Upper lobe of right lung (tissue), 1 donor: ENCODE results near the gene GPR78. TPM values are rescaled to one million over a fixed set of nuclear protein-coding genes. Genes with fewer than 3 reads are reported as not detected.

Experiments
- ATAC-seq: fragments of 200-7000 bp; cut with Tn5 transposase; one replicate; pipeline ENCODE4 v1.9.1; 2020; ENCODE audit warnings: mild to moderate bottlenecking, moderate library complexity
- DNase-seq: peaks from one replicate; pipeline ENCODE4 v3.0.0-alpha.2; 2020
- H3K27ac ChIP-seq: fragments of 200-600 bp; one replicate; pipeline ENCODE4 v1.8.0; 2022
- H3K27me3 ChIP-seq: fragments of 200-600 bp; one replicate; pipeline ENCODE4 v1.8.0; 2022; ENCODE audit warnings: mild to moderate bottlenecking
- H3K36me3 ChIP-seq: fragments of 200-600 bp; one replicate; pipeline ENCODE4 v1.8.0; 2022
- H3K4me1 ChIP-seq: fragments of 200-600 bp; one replicate; pipeline ENCODE4 v1.8.0; 2022
- H3K4me3 ChIP-seq: fragments of 200-600 bp; one replicate; pipeline ENCODE4 v1.8.0; 2022; ENCODE audit warnings: mild to moderate bottlenecking
- H3K9me3 ChIP-seq: fragments of 200-600 bp; one replicate; pipeline ENCODE4 v1.8.0; 2022
- CTCF ChIP-seq: fragments of 200-600 bp; IDR thresholded peaks from one replicate; pipeline ENCODE4 v1.8.0; 2022; ENCODE audit warnings: antibody characterized with exemption
- intact Hi-C: fragments of 100-400 bp; cut with DNase I; formaldehyde crosslinking; loops from one replicate; pipeline ENCODE4 v1.11.0; 2022
- total RNA-seq: library from RNA; stranded (reverse); fragmentation: NEBNext Ultra II Directional; extraction: Animal tissue kit (Norgen Biotek cat#: 25700); gene quantifications from one replicate; pipeline ENCODE4 v1.2.1, GENCODE V29; 2021
- donor health status: DM: no; HTN: yes; CAD: no; lungs with severe emphysema.

The GPR78 gene
- total RNA-seq, 1 donor from 2014 or later, result 0.23 TPM

GRCh38 chr4:8536467-8536866, 43.7 kb upstream of the GPR78 start:
- no peaks in the 10 kb centered on the region for H3K9me3 ChIP-seq
- no peak for DNase-seq
- no peaks in the 10 kb centered on the region for H3K36me3 ChIP-seq
- no peak overlapping the region for H3K27ac ChIP-seq
- intact Hi-C loops, result no loop called here
- no peak overlapping the region for H3K4me3 ChIP-seq
- peaks cover 23% of the 10 kb centered on the region for H3K4me1 ChIP-seq
- no peaks in the 10 kb centered on the region for H3K27me3 ChIP-seq
- TF ChIP-seq CTCF, result no peak
- no peak for ATAC-seq

GRCh38 chr4:8537041-8537461, 43.1 kb upstream of the GPR78 start:
- intact Hi-C loops, result no loop called here
- no peak for TF ChIP-seq CTCF
- Histone ChIP-seq H3K9me3 (no peaks in the 10 kb centered on the region), H3K4me3 (no peak overlapping the region), H3K4me1 (peaks cover 23% of the 10 kb centered on the region), H3K27me3 (no peaks in the 10 kb centered on the region), H3K36me3 (no peaks in the 10 kb centered on the region), H3K27ac (no peak overlapping the region)
- ATAC-seq (peak; percentile 68), DNase-seq (no peak)

- no peak overlapping the region for H3K27ac ChIP-seq
- intact Hi-C loops, result no loop called here
- H3K36me3 ChIP-seq, result no peaks in the 10 kb centered on the region
- peaks cover 23% of the 10 kb centered on the region for H3K4me1 ChIP-seq
- no peak for TF ChIP-seq CTCF
- DNase-seq (no peak), ATAC-seq (no peak)
- H3K27me3 ChIP-seq, result no peaks in the 10 kb centered on the region
- H3K9me3 ChIP-seq, result no peaks in the 10 kb centered on the region
- no peak overlapping the region for H3K4me3 ChIP-seq
Measured at GRCh38 chr4:8538076-8538702, 42.0 kb upstream of the GPR78 start.

- H3K27ac ChIP-seq, result no peak overlapping the region
- DNase-seq (peak; percentile 53), ATAC-seq (no peak)
- H3K9me3 ChIP-seq, result no peaks in the 10 kb centered on the region
- intact Hi-C loops, result no loop called here
- H3K36me3 ChIP-seq, result no peaks in the 10 kb centered on the region
- TF ChIP-seq CTCF, result no peak
- H3K4me1 ChIP-seq, result peaks cover 20% of the 10 kb centered on the region
- H3K27me3 ChIP-seq, result no peaks in the 10 kb centered on the region
- no peak overlapping the region for H3K4me3 ChIP-seq
Measured at GRCh38 chr4:8538703-8539567, 41.3 kb upstream of the GPR78 start.

GRCh38 chr4:8539661-8540060, 40.5 kb upstream of the GPR78 start:
- Histone ChIP-seq H3K27ac (no peak overlapping the region), H3K36me3 (no peaks in the 10 kb centered on the region), H3K4me1 (peaks cover 14% of the 10 kb centered on the region), H3K4me3 (no peak overlapping the region), H3K27me3 (no peaks in the 10 kb centered on the region), H3K9me3 (no peaks in the 10 kb centered on the region)
- ATAC-seq (no peak), DNase-seq (peak; percentile 26)
- TF ChIP-seq CTCF, result no peak
- intact Hi-C loops, result no loop called here
